HG03039 (cell line): ENCODE measurements around the gene MSANTD1.
"Not testable (repeated sequence)": the region's sequence is repeated elsewhere in the genome, so short reads cannot be mapped to it uniquely, and the experiment has no call there.

ENCODE experiments used
- ATAC-seq: cut with Tn5 transposase; IDR thresholded peaks from one replicate; pipeline ENCODE4 v1.9.1; 2021; ENCODE audit warnings: mild to moderate bottlenecking, moderate library complexity; ENCODE audit not compliant: unreplicated experiment

Gene MSANTD1

GRCh38 chr4:3299976-3300671, 51.2 kb downstream of the MSANTD1 start:
- ATAC-seq, result no peak

GRCh38 chr4:3300882-3301281, 51.9 kb downstream of the MSANTD1 start:
- ATAC-seq, result not testable (repeated sequence)

GRCh38 chr4:3301450-3302172, 52.7 kb downstream of the MSANTD1 start:
- ATAC-seq, result no peak

- no peak for ATAC-seq
These were observed 53.3 kb downstream of the MSANTD1 start for GRCh38 chr4:3302173-3302785.

- ATAC-seq, result no peak
These were observed 54.0 kb downstream of the MSANTD1 start for GRCh38 chr4:3302786-3303564.

GRCh38 chr4:3303565-3303824, 54.5 kb downstream of the MSANTD1 start:
- no peak for ATAC-seq

- ATAC-seq, result no peak
These were observed 55.2 kb downstream of the MSANTD1 start for GRCh38 chr4:3303923-3304710.

- ATAC-seq, result no peak
These were observed 56.1 kb downstream of the MSANTD1 start for GRCh38 chr4:3304831-3305609.

- ATAC-seq, result no peak
These were observed 56.8 kb downstream of the MSANTD1 start for GRCh38 chr4:3305610-3306371.
